HEK293 (cell line): ENCODE measurements around the gene SALL1.

Source experiments
- CTCF ChIA-PET: fragments of 350-600 bp; formaldehyde crosslinking; extraction: SDS; loops from one replicate; lab custom pipeline; 2021; ENCODE audit warnings: antibody characterized with exemption; lab: Yijun Ruan, JAX
- POLR2A ChIA-PET: fragments of 300-600 bp; formaldehyde crosslinking; extraction: SDS; loops from one replicate; lab custom pipeline; 2020; ENCODE audit warnings: antibody characterized with exemption, inconsistent platforms; lab: Yijun Ruan, JAX
- H3K27ac ChIP-seq: fragments of 200-500 bp; sonication (Bioruptor generic); 2 replicates; pipeline ENCODE4 v1.5.1; 2014; ENCODE audit warnings: low read depth, low read length, control low read depth, inconsistent platforms; ENCODE audit errors: extremely low read depth
- H3K36me3 ChIP-seq, 2 experiments: fragments of 200-500 bp in 1 of 2; sonication (Bioruptor generic) in 1 of 2; 1 replicate in 1 of 2; 2 replicates in 1 of 2; pipeline ENCODE4 v1.5.1; 2014 to 2017; ENCODE audit warnings: inconsistent platforms in 2 of 2, low read length in 2 of 2; ENCODE audit not compliant: control insufficient read depth in 2 of 2, insufficient read depth in 1 of 2
- H3K4me1 ChIP-seq: fragments of 200-500 bp; sonication (Bioruptor generic); 2 replicates; pipeline ENCODE4 v1.5.1; 2014; ENCODE audit warnings: mild to moderate bottlenecking, low read length, inconsistent platforms; ENCODE audit not compliant: control insufficient read depth, insufficient read depth
- H3K4me3 ChIP-seq: 2 replicates; pipeline ENCODE4 v1.5.1; 2011; ENCODE audit warnings: low read depth, mild to moderate bottlenecking, control low read depth, low read length, moderate library complexity
- H3K9me3 ChIP-seq: fragments of 200-500 bp; sonication (Bioruptor generic); 2 replicates; pipeline ENCODE4 v1.5.1; 2014; ENCODE audit warnings: low read depth, low read length, inconsistent platforms; ENCODE audit not compliant: control insufficient read depth, insufficient read depth
- BCL11A ChIP-seq: fragments of 450-650 bp; formaldehyde crosslinking; IDR thresholded peaks from 2 replicates; pipeline ENCODE4 v1.5.1; 2016; ENCODE audit warnings: low read depth, missing biosample characterization, missing genetic modification characterization
- GFI1B ChIP-seq: fragments of 450-650 bp; formaldehyde crosslinking; IDR thresholded peaks from 2 replicates; pipeline ENCODE4 v1.5.1; 2016; ENCODE audit warnings: missing biosample characterization, missing genetic modification characterization
- REPIN1 ChIP-seq: fragments of 450-650 bp; formaldehyde crosslinking; IDR thresholded peaks from 2 replicates; pipeline ENCODE4 v1.5.1; 2017; ENCODE audit warnings: missing biosample characterization, missing genetic modification characterization, low read depth
- ZNF121 ChIP-seq: fragments of 450-650 bp; formaldehyde crosslinking; IDR thresholded peaks from 2 replicates; pipeline ENCODE4 v1.5.1; 2016; ENCODE audit warnings: missing biosample characterization, missing genetic modification characterization
- ZNF19 ChIP-seq: fragments of 450-650 bp; formaldehyde crosslinking; IDR thresholded peaks from 2 replicates; pipeline ENCODE4; 2016; ENCODE audit warnings: missing biosample characterization, missing genetic modification characterization, low read depth
- ZNF214 ChIP-seq: fragments of 450-650 bp; formaldehyde crosslinking; IDR thresholded peaks from 2 replicates; pipeline ENCODE4 v1.5.1; 2017; ENCODE audit warnings: missing biosample characterization, mild to moderate bottlenecking, missing genetic modification characterization, borderline replicate concordance
- ZNF335 ChIP-seq: fragments of 450-650 bp; formaldehyde crosslinking; conservative IDR thresholded peaks from 2 replicates; pipeline ENCODE4 v1.5.1; 2016; ENCODE audit warnings: missing biosample characterization, missing genetic modification characterization
- ZNF473 ChIP-seq: fragments of 450-650 bp; formaldehyde crosslinking; IDR thresholded peaks from 2 replicates; pipeline ENCODE4 v1.5.1; 2017; ENCODE audit warnings: missing biosample characterization, missing genetic modification characterization
- ZNF560 ChIP-seq: fragments of 450-650 bp; formaldehyde crosslinking; IDR thresholded peaks from 2 replicates; pipeline ENCODE4 v1.5.1; 2017; ENCODE audit warnings: missing biosample characterization, missing genetic modification characterization, borderline replicate concordance
- ZNF621 ChIP-seq: fragments of 450-650 bp; formaldehyde crosslinking; IDR thresholded peaks from 2 replicates; pipeline ENCODE4 v1.5.1; 2017; ENCODE audit warnings: missing biosample characterization, missing genetic modification characterization
- ZNF624 ChIP-seq: fragments of 450-650 bp; formaldehyde crosslinking; IDR thresholded peaks from 2 replicates; pipeline ENCODE4 v1.5.1; 2017; ENCODE audit warnings: missing biosample characterization, missing genetic modification characterization
- ZNF677 ChIP-seq: fragments of 450-650 bp; IDR thresholded peaks from 2 replicates; pipeline ENCODE4 v1.5.0; 2018; ENCODE audit warnings: missing biosample characterization, mild to moderate bottlenecking, missing genetic modification characterization, moderate library complexity
- TF ChIP-seq, protein P1 (sequence below): fragments of 450-650 bp; formaldehyde crosslinking; IDR thresholded peaks from 2 replicates; pipeline ENCODE4 v1.5.1; 2017; ENCODE audit warnings: missing biosample characterization, missing genetic modification characterization
- TF ChIP-seq, protein P2 (sequence below): fragments of 450-650 bp; formaldehyde crosslinking; IDR thresholded peaks from 2 replicates; pipeline ENCODE4 v1.5.1; 2016; ENCODE audit warnings: missing biosample characterization, missing genetic modification characterization
- TF ChIP-seq, protein P3 (sequence below): fragments of 450-650 bp; formaldehyde crosslinking; IDR thresholded peaks from 2 replicates; pipeline ENCODE4 v1.5.1; 2016; ENCODE audit warnings: missing biosample characterization, missing genetic modification characterization
- TF ChIP-seq, protein P4 (sequence below): fragments of 450-650 bp; formaldehyde crosslinking; IDR thresholded peaks from 2 replicates; pipeline ENCODE4 v1.5.1; 2016; ENCODE audit warnings: missing biosample characterization, missing genetic modification characterization
- TF ChIP-seq, protein P5 (sequence below): fragments of 450-650 bp; formaldehyde crosslinking; IDR thresholded peaks from 2 replicates; pipeline ENCODE4 v1.5.1; 2017; ENCODE audit warnings: missing biosample characterization, missing genetic modification characterization
- TF ChIP-seq, protein P6 (sequence below): fragments of 450-650 bp; formaldehyde crosslinking; IDR thresholded peaks from 2 replicates; pipeline ENCODE4 v1.5.1; 2016; ENCODE audit warnings: missing biosample characterization, missing genetic modification characterization

Gene SALL1

DNA sequence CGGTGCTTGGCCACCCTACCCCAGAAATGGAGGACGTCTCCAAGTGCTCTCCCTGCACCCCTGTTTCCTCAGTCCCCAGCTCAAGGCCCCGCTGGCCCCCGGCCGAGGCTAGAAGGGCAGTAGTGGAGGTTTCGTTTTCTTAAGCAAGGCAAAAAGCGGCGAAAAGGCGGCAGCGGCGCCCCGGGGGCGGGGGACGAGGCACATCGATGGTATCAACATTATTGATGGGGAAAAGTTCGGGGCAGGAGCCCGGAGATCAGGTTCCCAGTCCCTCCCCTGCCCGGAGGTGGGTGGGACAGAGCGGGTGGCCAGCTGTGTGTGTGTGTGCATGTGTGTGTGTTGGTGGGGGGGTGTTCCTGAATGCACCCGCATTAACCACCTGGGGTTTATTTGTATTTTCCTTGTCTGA is 4.1 kb upstream of the SALL1 start (continued):
- TF ChIP-seq, protein P1, sequence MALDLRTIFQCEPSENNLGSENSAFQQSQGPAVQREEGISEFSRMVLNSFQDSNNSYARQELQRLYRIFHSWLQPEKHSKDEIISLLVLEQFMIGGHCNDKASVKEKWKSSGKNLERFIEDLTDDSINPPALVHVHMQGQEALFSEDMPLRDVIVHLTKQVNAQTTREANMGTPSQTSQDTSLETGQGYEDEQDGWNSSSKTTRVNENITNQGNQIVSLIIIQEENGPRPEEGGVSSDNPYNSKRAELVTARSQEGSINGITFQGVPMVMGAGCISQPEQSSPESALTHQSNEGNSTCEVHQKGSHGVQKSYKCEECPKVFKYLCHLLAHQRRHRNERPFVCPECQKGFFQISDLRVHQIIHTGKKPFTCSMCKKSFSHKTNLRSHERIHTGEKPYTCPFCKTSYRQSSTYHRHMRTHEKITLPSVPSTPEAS (tag by site-specific recombination) = peak; percentile 82
- TF ChIP-seq ZNF677 = no peak
- TF ChIP-seq, protein P2, sequence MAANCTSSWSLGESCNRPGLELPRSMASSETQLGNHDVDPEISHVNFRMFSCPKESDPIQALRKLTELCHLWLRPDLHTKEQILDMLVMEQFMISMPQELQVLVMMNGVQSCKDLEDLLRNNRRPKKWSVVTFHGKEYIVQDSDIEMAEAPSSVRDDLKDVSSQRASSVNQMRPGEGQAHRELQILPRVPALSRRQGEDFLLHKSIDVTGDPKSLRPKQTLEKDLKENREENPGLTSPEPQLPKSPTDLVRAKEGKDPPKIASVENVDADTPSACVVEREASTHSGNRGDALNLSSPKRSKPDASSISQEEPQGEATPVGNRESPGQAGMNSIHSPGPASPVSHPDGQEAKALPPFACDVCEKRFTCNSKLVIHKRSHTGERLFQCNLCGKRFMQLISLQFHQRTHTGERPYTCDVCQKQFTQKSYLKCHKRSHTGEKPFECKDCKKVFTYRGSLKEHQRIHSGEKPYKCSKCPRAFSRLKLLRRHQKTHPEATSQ (tag by site-specific recombination) = no peak

DNA sequence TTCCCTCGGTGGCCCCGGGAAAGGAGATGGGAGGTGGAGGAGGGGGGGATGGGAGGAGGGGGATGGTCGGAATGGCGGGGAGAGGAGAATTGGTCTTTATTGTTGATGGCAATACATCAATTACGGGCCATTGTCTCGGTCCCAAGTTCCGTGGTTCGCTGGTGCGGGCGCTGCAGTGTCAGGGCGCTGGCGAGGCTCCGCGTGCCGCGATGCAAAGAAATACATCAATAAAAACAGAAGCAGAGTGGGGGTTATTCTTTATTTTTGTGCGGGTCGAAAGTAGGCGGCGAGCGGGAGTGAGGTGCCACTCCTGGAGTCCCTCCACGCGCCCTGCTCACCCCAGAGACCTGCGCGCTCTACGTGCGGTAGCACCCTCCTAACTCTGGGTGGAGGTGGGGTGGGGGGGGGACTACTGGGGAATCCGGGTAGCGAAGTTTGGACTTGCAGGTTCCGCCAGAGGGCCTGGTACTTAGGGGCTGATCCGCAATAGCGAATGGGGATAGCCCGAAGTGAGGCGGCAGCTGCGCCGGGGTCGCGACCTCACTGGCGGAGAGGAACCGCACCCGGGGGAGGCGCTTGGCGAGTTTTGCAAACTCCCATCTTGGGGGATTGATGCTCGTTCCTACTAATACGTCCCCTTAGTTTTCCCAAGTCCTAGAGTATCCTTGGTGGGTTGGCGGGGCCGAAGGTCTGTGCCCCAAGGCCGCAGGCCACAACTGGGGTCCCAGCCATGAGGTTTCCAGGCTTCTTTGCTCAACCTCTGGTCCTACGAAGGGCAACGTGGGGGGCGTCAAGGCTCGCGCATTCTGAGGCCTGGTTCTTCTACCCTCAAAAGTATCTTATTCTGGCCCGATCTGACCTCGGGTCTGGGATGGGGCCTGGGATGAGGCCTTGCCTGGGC is 3.5 kb upstream of the SALL1 start:
- Histone ChIP-seq H3K27ac (no peak overlapping the region; the same call in 1 of the 2 replicates), H3K9me3 (no peaks in the 10 kb centered on the region), H3K4me3 (no peak overlapping the region), H3K4me1 (peaks cover 8% of the 10 kb centered on the region), H3K36me3 (no peaks in the 10 kb centered on the region)
- ChIA-PET POLR2A (interaction anchor here (0.6 kb wide), 1 partner anchor 200 kb away, joined by 5 read pairs; no protein-coding TSS in a partner anchor), CTCF (interaction anchor here (0.6 kb wide), 1 partner anchor 446 kb away, joined by 3 read pairs; no protein-coding TSS in a partner anchor)
- TF ChIP-seq ZNF335 = no peak
- TF ChIP-seq GFI1B (tag by site-specific recombination) = no peak
- TF ChIP-seq, protein P3, sequence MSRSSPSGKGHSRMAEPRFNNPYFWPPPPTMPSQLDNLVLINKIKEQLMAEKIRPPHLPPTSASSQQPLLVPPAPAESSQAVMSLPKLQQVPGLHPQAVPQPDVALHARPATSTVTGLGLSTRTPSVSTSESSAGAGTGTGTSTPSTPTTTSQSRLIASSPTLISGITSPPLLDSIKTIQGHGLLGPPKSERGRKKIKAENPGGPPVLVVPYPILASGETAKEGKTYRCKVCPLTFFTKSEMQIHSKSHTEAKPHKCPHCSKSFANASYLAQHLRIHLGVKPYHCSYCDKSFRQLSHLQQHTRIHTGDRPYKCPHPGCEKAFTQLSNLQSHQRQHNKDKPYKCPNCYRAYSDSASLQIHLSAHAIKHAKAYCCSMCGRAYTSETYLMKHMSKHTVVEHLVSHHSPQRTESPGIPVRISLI = no peak
- TF ChIP-seq ZNF214 = no peak
- no peak for TF ChIP-seq ZNF621 (tag by site-specific recombination)
- no peak for TF ChIP-seq ZNF19 (tag by site-specific recombination)
- TF ChIP-seq ZNF473 (tag by site-specific recombination) = no peak
- TF ChIP-seq BCL11A (tag by site-specific recombination) = no peak
- no peak for TF ChIP-seq ZNF560 (tag by site-specific recombination)
- TF ChIP-seq, protein P4, sequence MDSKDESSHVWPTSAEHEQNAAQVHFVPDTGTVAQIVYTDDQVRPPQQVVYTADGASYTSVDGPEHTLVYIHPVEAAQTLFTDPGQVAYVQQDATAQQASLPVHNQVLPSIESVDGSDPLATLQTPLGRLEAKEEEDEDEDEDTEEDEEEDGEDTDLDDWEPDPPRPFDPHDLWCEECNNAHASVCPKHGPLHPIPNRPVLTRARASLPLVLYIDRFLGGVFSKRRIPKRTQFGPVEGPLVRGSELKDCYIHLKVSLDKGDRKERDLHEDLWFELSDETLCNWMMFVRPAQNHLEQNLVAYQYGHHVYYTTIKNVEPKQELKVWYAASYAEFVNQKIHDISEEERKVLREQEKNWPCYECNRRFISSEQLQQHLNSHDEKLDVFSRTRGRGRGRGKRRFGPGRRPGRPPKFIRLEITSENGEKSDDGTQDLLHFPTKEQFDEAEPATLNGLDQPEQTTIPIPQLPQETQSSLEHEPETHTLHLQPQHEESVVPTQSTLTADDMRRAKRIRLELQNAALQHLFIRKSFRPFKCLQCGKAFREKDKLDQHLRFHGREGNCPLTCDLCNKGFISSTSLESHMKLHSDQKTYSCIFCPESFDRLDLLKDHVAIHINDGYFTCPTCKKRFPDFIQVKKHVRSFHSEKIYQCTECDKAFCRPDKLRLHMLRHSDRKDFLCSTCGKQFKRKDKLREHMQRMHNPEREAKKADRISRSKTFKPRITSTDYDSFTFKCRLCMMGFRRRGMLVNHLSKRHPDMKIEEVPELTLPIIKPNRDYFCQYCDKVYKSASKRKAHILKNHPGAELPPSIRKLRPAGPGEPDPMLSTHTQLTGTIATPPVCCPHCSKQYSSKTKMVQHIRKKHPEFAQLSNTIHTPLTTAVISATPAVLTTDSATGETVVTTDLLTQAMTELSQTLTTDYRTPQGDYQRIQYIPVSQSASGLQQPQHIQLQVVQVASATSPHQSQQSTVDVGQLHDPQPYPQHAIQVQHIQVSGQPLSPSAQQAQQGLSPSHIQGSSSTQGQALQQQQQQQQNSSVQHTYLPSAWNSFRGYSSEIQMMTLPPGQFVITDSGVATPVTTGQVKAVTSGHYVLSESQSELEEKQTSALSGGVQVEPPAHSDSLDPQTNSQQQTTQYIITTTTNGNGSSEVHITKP (tag by site-specific recombination) = no peak
- TF ChIP-seq, protein P5, sequence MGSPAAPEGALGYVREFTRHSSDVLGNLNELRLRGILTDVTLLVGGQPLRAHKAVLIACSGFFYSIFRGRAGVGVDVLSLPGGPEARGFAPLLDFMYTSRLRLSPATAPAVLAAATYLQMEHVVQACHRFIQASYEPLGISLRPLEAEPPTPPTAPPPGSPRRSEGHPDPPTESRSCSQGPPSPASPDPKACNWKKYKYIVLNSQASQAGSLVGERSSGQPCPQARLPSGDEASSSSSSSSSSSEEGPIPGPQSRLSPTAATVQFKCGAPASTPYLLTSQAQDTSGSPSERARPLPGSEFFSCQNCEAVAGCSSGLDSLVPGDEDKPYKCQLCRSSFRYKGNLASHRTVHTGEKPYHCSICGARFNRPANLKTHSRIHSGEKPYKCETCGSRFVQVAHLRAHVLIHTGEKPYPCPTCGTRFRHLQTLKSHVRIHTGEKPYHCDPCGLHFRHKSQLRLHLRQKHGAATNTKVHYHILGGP = no peak
- no peak for TF ChIP-seq ZNF121 (tag by site-specific recombination)
- no peak for TF ChIP-seq ZNF624 (tag by site-specific recombination)
- TF ChIP-seq, protein P6, sequence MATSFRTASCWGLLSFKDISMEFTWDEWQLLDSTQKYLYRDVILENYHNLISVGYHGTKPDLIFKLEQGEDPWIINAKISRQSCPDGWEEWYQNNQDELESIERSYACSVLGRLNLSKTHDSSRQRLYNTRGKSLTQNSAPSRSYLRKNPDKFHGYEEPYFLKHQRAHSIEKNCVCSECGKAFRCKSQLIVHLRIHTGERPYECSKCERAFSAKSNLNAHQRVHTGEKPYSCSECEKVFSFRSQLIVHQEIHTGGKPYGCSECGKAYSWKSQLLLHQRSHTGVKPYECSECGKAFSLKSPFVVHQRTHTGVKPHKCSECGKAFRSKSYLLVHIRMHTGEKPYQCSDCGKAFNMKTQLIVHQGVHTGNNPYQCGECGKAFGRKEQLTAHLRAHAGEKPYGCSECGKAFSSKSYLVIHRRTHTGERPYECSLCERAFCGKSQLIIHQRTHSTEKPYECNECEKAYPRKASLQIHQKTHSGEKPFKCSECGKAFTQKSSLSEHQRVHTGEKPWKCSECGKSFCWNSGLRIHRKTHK = no peak
- no peak for TF ChIP-seq REPIN1 (tag by site-specific recombination)
